AG04450 (cell line): Measurements from ENCODE around the gene IFI35. TPM values are rescaled to one million over a fixed set of nuclear protein-coding genes. Genes with fewer than 3 reads are reported as not detected.
"Not testable (repeated sequence)": the region's sequence is repeated elsewhere in the genome, so short reads cannot be mapped to it uniquely, and the experiment has no call there.

Experiments used
- CTCF ChIA-PET: fragments of 300-600, 350-600 bp; formaldehyde crosslinking; extraction: SDS; loops from one replicate; lab custom pipeline; 2022; ENCODE audit warnings: antibody characterized with exemption, inconsistent platforms; lab: Charles Lee
- POLR2A ChIA-PET: fragments of 350-600 bp; formaldehyde crosslinking; extraction: SDS; loops from one replicate; lab custom pipeline; 2021; ENCODE audit warnings: antibody characterized with exemption, inconsistent platforms; lab: Yijun Ruan, JAX
- DNase-seq: peaks from one replicate; pipeline ENCODE4 v3.0.0-alpha.2; 2011; ENCODE audit warnings: low read depth, low spot score
- H3K27ac ChIP-seq: one replicate; pipeline ENCODE4 v1.5.1; 2012; ENCODE audit warnings: low read depth, low read length, control low read depth
- H3K27me3 ChIP-seq: one replicate; pipeline ENCODE4 v1.6.0; 2012; ENCODE audit warnings: low read length; ENCODE audit not compliant: control insufficient read depth, insufficient read depth
- H3K4me3 ChIP-seq: 2 replicates; pipeline ENCODE4 v1.5.1; 2011; ENCODE audit warnings: mild to moderate bottlenecking, low read depth, low read length, control low read depth
- H3K9me3 ChIP-seq: 2 replicates; pipeline ENCODE4 v1.5.1; 2012; ENCODE audit warnings: low read length; ENCODE audit not compliant: control insufficient read depth, insufficient read depth
- polyA plus RNA-seq: library from polyadenylated mRNA; depleted of rRNA; stranded (reverse); fragments of >200 nt; gene quantifications from 2 replicates; pipeline ENCODE4 v1.2.3, GENCODE V29; 2011
- TF ChIP-seq, protein P1 (sequence below): IDR thresholded peaks from 2 replicates; pipeline ENCODE4 v1.5.1; 2011; ENCODE audit warnings: low read depth, low read length, control low read depth, inconsistent platforms

The IFI35 gene
- polyA plus RNA-seq, 1 experiment, result 24.1 TPM

DNA sequence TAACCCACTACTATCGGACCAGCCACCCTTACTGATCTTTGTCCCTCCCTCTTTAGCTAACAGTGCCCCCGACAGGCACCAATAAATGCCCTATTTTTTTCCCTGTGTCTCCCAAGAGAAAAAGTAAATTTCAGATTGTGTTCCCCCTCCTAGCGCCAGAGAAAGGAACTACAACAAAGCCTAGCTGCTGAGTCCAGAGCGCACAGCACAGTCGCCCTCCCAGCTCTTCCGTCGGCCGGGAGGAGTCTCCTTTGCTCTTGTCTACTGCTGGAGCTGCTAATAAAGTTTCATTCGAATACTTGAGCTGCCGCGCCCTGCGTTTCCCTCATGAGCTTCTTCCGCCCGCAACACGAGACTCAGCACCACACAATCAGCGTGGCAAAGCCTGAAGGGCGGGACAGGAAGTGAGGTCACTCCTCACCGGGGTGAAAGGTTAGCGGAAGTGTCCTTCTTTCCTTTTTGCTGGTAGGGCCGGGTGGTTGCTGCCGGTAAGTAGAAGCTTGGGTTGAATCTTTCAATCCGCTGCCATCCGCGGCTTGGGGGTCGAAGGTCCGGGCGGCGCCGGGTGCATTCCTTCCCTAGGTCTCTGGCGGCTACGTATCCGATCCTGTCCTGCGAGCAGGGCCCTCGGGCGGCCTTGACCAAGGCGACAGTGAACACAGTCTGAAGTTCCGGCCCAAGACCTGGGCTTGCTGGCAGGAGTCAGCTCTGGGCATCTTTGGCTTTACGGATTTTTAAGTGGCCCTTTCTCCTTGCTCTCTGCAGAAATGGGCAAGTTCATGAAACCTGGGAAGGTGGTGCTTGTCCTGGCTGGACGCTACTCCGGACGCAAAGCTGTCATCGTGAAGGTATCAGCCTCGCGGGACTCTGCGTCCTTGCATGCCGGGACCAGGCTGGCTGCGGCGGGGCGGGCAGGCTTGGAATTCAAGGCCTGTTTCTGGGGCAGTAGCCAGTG lies 8.3 kb upstream of the IFI35 start, which contains the start of gene RPL27:
Gene RPL27, plus strand, starts transcription at position 436 of the 955 bp plus-strand sequence. Its CDS starts 332 bp downstream, at position 768.
- Histone ChIP-seq H3K4me3 (peak within 1 kb of the TSS; percentile 71), H3K27me3 (no peaks in the 10 kb centered on the region), H3K27ac (peak within 1 kb of the TSS; percentile 93), H3K9me3 (peaks cover 5% of the 10 kb centered on the region; the same call in 1 of the 2 replicates)
- DNase-seq, result peak; percentile 100
- ChIA-PET POLR2A (interaction anchor here (0.5 to 2.0 kb wide), 26 partner anchors 8 to 803 kb away, joined by 3 to 22 read pairs (median 5); partner anchors contain the start of genes AOC2, BECN1, IFI35 and NBR1), CTCF (interaction anchor here (0.6 to 2.6 kb wide), 21 partner anchors 8 to 420 kb away, joined by 3 to 22 read pairs (median 5); partner anchors contain the start of genes AARSD1, AOC2, BECN1 and IFI35)
- TF ChIP-seq, protein P1, sequence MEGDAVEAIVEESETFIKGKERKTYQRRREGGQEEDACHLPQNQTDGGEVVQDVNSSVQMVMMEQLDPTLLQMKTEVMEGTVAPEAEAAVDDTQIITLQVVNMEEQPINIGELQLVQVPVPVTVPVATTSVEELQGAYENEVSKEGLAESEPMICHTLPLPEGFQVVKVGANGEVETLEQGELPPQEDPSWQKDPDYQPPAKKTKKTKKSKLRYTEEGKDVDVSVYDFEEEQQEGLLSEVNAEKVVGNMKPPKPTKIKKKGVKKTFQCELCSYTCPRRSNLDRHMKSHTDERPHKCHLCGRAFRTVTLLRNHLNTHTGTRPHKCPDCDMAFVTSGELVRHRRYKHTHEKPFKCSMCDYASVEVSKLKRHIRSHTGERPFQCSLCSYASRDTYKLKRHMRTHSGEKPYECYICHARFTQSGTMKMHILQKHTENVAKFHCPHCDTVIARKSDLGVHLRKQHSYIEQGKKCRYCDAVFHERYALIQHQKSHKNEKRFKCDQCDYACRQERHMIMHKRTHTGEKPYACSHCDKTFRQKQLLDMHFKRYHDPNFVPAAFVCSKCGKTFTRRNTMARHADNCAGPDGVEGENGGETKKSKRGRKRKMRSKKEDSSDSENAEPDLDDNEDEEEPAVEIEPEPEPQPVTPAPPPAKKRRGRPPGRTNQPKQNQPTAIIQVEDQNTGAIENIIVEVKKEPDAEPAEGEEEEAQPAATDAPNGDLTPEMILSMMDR, result peak; percentile 80

DNA sequence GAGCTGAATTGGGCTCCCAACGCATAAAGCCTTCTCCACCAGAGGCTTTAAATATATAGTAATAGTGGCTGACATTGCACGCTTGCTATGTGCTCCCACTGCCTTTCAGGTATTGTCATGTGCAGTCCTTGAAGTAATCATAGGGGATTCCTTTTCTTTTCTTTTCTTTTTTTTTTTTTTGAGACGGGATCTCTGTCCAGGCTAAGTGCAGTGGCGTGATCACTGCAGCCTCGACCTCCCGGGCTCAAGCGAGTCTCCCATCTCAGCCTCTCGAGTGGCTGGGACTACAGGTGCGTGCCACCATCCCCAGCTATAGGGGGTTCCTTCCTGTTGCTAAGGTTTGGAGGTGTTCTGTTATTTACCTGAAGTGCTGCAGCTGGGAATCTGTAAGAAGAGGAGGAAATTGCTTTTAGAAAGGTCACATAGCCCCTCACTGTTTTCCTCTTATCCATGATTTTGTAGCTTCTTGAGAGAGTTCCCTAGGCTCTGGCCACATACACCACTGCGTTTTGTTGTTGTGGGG lies 7.5 kb upstream of the IFI35 start:
- peaks cover 5% of the 10 kb centered on the region; the same call in 1 of the 2 replicates for H3K9me3 ChIP-seq
- POLR2A ChIA-PET, result interaction anchor here (0.6 to 2.0 kb wide), 12 partner anchors 8 to 400 kb away, joined by 3 to 22 read pairs (median 4); partner anchors contain the start of genes ARL4D, BECN1, IFI35 and TMEM106A
- no peak for DNase-seq
- H3K27ac ChIP-seq, result peak overlapping the region; percentile 93
- CTCF ChIA-PET, result interaction anchor here (1.3 kb wide), 1 partner anchor 173 kb away, joined by 3 read pairs; no protein-coding TSS in a partner anchor
- TF ChIP-seq, protein P1, result no peak
- peak overlapping the region; percentile 71 for H3K4me3 ChIP-seq
- H3K27me3 ChIP-seq, result no peaks in the 10 kb centered on the region

DNA sequence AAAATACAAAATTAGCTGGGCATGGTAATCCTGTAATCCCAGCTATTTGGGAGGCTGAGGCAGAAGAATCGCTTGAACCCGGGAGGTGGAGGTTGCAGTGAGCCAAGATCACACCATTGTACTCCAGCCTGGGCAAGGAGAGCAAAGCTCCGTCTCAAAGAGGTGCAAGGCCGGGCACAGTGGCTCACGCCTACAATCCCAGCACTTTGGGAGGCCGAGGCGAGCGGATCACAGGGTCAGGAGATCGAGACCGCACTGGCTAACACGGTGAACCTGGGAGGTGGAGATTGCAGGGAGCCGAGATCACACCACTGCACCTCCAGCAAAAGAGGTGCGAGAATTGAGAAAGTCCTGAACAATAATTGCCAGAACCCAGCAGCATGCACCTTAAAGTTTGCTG lies 5.7 kb upstream of the IFI35 start:
- H3K4me3 ChIP-seq, H3K27ac ChIP-seq, POLR2A ChIA-PET, CTCF ChIA-PET, DNase-seq, H3K27me3 ChIP-seq, H3K9me3 ChIP-seq: not testable (repeated sequence)

DNA sequence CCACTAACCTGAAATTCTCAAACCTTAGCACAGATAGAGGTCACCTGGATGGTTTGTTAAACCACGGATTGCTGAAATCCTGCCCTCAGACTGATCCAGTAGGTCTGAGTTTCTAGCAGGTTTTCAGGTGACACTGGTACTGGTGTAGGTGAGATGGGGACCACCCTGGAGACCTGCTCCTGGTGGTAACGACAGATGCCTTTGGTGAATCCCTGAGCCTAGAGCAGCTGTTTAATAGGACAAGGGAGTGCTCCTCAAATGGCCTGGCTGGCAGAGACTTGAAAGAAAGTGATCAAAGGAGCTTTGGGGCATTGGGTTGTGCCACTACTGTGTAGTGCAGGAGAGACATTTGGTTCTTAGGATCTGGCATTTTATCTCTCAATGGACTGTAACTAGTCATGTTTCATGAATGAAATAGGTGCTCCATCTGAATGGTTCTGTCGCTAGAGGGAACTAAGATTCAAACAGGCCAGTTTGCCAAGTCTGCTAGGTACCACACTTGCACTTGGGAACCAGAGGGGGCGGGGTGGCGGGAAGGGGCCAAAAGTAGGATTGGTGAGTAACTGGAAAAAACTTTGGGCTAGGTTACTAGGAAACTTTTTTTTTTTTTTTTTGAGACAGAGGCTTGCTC lies 2.9 kb upstream of the IFI35 start:
- peaks cover 1% of the 10 kb centered on the region; the same call in 1 of the 2 replicates for H3K9me3 ChIP-seq
- H3K27me3 ChIP-seq, result no peaks in the 10 kb centered on the region
- peak overlapping the region; percentile 21 for H3K27ac ChIP-seq
- no peak overlapping the region for H3K4me3 ChIP-seq
- DNase-seq, result no peak
- TF ChIP-seq, protein P1, result no peak
- ChIA-PET CTCF (no interaction called here), POLR2A (interaction anchor here (0.6 to 0.7 kb wide), 2 partner anchors 12 to 395 kb away, joined by 3 to 6 read pairs; no protein-coding TSS in a partner anchor)
